ENCODE data around the gene CCDC187. TPM values are rescaled to one million over a fixed set of nuclear protein-coding genes. Genes with fewer than 3 reads are reported as not detected.

Gene CCDC187
- total RNA-seq, 1 experiment from 2014 or later = 0.04 TPM

DNA sequence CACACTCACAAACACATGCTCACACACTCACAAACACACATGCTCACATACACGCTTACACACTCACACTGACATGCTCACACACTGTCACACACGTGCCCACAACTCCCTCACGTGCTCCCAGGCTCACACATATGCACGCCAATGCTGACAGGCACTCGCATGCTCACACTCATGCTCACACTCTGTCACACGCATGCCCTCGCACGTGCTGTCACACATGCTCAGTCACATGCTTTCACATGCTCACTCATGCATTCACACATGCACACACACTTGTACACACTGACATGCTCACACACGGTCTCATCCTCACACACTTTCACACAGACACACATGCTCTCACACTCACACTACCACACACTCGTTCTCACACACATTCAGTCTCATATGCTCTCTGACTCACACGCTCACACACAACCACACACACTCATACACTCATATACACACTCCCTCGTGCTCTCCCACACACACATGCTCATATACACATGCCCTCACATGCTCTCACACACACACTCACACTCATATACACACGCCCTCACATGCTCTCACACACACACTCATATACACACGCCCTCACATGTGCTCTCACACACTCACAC, 10.3 kb downstream of the CCDC187 start:
- CTCF ChIA-PET = no interaction called here
- no peak for TF ChIP-seq ZNF416 (CRISPR knock-in tag; IDR thresholded peaks at IDR 0.05)
- TF ChIP-seq, protein P1, sequence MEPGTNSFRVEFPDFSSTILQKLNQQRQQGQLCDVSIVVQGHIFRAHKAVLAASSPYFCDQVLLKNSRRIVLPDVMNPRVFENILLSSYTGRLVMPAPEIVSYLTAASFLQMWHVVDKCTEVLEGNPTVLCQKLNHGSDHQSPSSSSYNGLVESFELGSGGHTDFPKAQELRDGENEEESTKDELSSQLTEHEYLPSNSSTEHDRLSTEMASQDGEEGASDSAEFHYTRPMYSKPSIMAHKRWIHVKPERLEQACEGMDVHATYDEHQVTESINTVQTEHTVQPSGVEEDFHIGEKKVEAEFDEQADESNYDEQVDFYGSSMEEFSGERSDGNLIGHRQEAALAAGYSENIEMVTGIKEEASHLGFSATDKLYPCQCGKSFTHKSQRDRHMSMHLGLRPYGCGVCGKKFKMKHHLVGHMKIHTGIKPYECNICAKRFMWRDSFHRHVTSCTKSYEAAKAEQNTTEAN (CRISPR knock-in tag; IDR thresholded peaks at IDR 0.05) = peak; percentile 88
- Mint-ChIP-seq H3K4me1 (peaks cover 3% of the 10 kb centered on the region), H3K4me3 (no peak overlapping the region), H3K27ac (no peak overlapping the region), H3K9me3 (no peaks in the 10 kb centered on the region), H3K36me3 (no peaks in the 10 kb centered on the region), H3K27me3 (ENCODE audit: low read depth) (no peaks in the 10 kb centered on the region)
- POLR2A ChIA-PET = no interaction called here
- DNase-seq (ENCODE audit: low spot score) (no peak), ATAC-seq (no peak)

- CTCF ChIA-PET = no interaction called here
- TF ChIP-seq ZSCAN18 (CRISPR knock-in tag; IDR thresholded peaks at IDR 0.05) = no peak
- TF ChIP-seq, protein P1 (CRISPR knock-in tag; IDR thresholded peaks at IDR 0.05) = peak; percentile 76; the same call in 1 of the 2 replicates
- Mint-ChIP-seq H3K36me3 (no peaks in the 10 kb centered on the region), H3K4me3 (no peak overlapping the region), H3K9me3 (no peaks in the 10 kb centered on the region), H3K27ac (no peak overlapping the region), H3K27me3 (ENCODE audit: low read depth) (no peaks in the 10 kb centered on the region), H3K4me1 (no peaks in the 10 kb centered on the region)
- DNase-seq (ENCODE audit: low spot score) (no peak), ATAC-seq (no peak)
- POLR2A ChIA-PET = no interaction called here
These were observed 11.1 kb downstream of the CCDC187 start for GRCh38 chr9:136292591-136293448.

DNA sequence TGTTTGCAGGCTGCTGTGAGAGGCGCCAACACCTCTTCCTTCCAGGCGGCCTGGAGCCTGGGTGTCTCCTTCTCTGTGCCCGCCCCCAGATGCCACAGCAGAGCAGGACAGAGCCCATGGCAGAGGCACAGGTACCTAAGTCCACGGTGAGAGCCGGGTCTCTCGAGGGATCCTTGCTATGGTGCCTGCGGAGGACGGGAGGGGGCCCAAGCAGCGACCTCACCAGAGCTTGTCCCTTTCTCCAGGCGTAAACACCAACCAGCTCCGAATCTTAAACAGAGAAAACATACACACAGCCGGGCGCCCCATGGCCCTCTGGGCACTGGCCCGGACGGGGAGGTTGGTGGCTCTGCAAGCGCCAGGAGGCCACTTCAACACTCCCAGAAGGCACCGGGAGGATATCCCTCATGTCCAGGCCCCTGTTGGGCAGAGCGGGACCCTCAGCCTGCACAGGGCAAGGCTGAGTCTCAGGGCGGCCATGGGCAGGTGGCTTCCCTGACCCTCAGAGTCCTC, 11.8 kb downstream of the CCDC187 start:
- TF ChIP-seq, protein P2, sequence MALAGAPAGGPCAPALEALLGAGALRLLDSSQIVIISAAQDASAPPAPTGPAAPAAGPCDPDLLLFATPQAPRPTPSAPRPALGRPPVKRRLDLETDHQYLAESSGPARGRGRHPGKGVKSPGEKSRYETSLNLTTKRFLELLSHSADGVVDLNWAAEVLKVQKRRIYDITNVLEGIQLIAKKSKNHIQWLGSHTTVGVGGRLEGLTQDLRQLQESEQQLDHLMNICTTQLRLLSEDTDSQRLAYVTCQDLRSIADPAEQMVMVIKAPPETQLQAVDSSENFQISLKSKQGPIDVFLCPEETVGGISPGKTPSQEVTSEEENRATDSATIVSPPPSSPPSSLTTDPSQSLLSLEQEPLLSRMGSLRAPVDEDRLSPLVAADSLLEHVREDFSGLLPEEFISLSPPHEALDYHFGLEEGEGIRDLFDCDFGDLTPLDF (CRISPR knock-in tag; IDR thresholded peaks at IDR 0.05) = no peak
- TF ChIP-seq E2F4 (CRISPR knock-in tag; IDR thresholded peaks at IDR 0.05; ENCODE audit: borderline replicate concordance, low read depth) = no peak
- TF ChIP-seq ESRRA (CRISPR knock-in tag; IDR thresholded peaks at IDR 0.05; ENCODE audit: borderline replicate concordance) = no peak
- TF ChIP-seq ZNF138 (CRISPR knock-in tag; conservative IDR thresholded peaks at IDR 0.05) = no peak
- no peak for TF ChIP-seq PRRX2 (CRISPR knock-in tag; IDR thresholded peaks at IDR 0.05)
- TF ChIP-seq, protein P1 (CRISPR knock-in tag; IDR thresholded peaks at IDR 0.05) = no peak
- TF ChIP-seq FOXP1 (CRISPR knock-in tag; IDR thresholded peaks at IDR 0.05; ENCODE audit: borderline replicate concordance) = no peak
- TF ChIP-seq ZMAT4 (CRISPR knock-in tag; IDR thresholded peaks at IDR 0.05) = no peak
- no peak for TF ChIP-seq RORB (CRISPR knock-in tag; IDR thresholded peaks at IDR 0.05)
- TF ChIP-seq TEAD4 (CRISPR knock-in tag; IDR thresholded peaks at IDR 0.05) = no peak
- no peak for TF ChIP-seq ZNF671 (CRISPR knock-in tag; IDR thresholded peaks at IDR 0.05)
- TF ChIP-seq, protein P3, sequence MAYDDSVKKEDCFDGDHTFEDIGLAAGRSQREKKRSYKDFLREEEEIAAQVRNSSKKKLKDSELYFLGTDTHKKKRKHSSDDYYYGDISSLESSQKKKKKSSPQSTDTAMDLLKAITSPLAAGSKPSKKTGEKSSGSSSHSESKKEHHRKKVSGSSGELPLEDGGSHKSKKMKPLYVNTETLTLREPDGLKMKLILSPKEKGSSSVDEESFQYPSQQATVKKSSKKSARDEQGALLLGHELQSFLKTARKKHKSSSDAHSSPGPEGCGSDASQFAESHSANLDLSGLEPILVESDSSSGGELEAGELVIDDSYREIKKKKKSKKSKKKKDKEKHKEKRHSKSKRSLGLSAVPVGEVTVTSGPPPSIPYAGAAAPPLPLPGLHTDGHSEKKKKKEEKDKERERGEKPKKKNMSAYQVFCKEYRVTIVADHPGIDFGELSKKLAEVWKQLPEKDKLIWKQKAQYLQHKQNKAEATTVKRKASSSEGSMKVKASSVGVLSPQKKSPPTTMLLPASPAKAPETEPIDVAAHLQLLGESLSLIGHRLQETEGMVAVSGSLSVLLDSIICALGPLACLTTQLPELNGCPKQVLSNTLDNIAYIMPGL (CRISPR knock-in tag; IDR thresholded peaks at IDR 0.05) = no peak
- no peak for TF ChIP-seq NR1H2 (CRISPR knock-in tag; IDR thresholded peaks at IDR 0.05)
- TF ChIP-seq, protein P4, sequence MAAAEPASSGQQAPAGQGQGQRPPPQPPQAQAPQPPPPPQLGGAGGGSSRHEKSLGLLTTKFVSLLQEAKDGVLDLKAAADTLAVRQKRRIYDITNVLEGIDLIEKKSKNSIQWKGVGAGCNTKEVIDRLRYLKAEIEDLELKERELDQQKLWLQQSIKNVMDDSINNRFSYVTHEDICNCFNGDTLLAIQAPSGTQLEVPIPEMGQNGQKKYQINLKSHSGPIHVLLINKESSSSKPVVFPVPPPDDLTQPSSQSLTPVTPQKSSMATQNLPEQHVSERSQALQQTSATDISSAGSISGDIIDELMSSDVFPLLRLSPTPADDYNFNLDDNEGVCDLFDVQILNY (CRISPR knock-in tag; IDR thresholded peaks at IDR 0.05) = no peak
- no peak for DNase-seq (ENCODE audit: low spot score)
- Mint-ChIP-seq H3K36me3 (no peaks in the 10 kb centered on the region), H3K9me3 (no peaks in the 10 kb centered on the region), H3K27me3 (ENCODE audit: low read depth) (no peaks in the 10 kb centered on the region), H3K4me1 (no peaks in the 10 kb centered on the region), H3K27ac (no peak overlapping the region), H3K4me3 (no peak overlapping the region)
- ChIA-PET POLR2A (no interaction called here), CTCF (interaction anchor here (1.1 kb wide), 1 partner anchor 48 kb away, joined by 7 read pairs; no protein-coding TSS in a partner anchor)
- no peak for ATAC-seq
